IPS-11a (cell line): ENCODE measurements around the gene IFI44L.

ENCODE experiments used
- H3K4me3 ChIP-seq: one replicate; pipeline ENCODE4 v1.5.1; 2013; ENCODE audit warnings: low read depth, low read length, control low read depth

Gene IFI44L

DNA sequence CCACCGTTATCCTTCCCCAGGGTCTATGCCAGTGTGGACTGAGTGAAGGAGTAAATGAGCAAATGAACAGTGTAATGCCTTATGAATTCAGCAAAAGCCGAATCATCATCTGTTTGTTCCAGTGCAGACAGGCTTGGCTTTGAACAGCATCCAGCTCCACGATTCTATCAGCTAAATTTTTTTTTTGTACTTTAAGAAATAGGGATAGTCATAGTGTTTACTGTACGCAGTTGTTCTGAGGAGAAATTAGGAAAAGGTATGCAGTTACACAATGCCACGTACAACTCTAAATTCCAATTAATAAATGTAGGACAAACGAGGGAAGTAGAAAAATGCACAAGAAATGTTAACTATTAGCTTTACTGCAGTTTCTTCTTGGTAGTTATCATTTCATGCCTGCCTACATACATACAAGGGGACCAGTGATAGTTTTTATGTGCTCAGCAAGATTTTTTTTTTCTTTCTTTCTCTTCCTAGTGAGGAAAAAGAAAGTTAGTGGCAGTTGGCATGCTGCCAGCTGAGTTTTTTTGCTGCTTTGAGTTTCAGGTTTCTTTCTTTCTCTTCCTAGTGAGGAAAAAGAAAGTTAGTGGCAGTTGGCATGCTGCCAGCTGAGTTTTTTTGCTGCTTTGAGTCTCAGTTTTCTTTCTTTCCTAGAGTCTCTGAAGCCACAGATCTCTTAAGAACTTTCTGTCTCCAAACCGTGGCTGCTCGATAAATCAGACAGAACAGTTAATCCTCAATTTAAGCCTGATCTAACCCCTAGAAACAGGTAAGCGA lies at the start of gene IFI44L:
Gene IFI44L, plus strand, starts transcription at position 646 of the 777 bp plus-strand sequence. CDS start 7,468 bp downstream, outside the sequence.
- no peak within 1 kb of the TSS for H3K4me3 ChIP-seq

DNA sequence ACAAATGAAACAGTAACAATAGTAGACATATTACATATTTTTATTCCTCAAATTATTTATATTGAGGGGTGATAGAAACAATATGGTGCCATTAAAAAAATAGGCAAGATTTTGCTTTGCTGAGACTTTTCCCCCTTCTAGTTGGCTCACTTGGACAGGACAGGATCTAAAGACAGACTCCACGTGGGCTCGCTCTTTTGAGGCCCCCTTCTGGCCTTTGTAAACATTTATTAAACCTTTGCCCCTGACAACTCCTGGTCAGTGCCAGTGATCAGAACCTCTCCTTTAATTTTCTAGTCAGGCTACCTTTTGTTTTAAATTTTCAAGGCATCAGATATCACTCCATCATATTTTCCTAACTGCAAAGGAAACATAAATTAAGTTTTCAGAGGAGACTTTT lies 49.7 kb upstream of the IFI44L start:
- no peak overlapping the region for H3K4me3 ChIP-seq

DNA sequence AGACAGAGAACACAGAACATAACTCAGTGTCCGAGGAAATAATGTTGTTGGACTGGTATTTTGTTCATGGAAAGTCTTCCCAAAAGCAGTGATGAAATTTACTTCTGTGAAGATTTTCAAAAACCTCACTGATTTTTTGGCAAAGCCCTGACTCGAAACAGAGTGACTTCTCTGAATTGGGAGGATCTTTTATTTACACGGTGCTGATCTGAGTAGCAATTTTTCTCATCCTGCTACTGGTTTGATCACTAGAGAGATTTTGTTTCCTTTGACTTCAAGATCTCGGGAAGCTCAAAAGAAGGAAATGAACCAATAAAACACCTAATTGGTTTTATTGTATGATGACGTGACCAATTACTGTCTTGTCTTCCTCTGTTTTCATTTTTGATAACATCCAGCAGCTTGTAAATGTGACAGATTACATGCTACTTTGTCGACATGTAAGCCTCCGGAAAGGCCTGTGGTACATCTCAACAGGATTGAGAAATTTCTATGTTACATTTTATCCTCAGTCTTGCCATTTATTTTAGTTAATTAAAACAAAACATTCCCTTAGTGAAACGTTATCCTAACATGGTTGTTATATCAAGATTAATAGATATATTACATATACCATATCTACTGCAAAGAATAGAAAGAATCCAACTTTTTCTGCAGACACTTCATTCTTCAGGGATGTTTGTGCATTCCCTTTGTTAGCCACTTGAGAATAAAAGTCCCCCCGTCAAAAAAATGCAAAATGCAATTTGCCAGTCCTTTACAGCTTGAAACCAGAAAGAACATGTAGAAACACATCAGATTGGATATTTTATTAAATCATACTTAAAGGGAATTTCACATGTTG lies 42.8 kb upstream of the IFI44L start:
- H3K4me3 ChIP-seq = no peak overlapping the region

DNA sequence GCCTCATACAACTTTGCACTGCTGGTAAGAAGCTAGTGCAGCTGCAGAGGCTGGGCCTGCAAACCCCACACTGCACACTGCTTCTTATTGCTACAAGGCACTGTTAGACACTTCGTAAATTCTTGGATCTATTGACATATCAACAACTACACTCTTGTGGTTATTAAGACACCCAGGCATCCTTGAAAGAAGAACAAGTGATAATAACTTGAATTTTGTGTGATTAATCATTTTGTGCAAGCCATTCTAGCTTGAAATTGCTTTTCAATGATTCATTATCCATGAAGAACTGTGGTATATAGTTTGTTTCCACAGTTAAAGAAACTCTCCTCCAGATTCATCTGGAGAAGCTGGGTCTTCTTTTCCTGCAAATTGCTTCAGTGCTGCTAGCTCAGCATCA lies 33.7 kb upstream of the IFI44L start:
- H3K4me3 ChIP-seq = no peak overlapping the region

DNA sequence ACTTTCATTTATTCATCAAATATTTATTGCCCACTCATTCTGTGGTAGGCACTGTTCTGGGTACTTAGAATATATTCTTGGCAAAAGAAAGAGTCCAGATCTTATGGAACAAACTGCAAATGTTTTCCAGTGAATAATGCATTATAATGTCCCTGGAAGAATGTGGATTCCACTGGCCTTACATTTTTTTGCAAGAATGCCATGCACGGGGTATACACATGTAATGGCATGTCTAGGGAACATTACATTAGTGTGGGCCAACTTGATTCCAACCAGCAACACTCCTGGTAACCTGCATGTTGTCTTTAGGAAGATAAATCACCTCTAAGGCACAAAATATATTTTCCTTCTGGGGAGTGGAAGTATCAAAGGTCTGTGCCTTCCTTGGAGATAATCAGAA lies 33.0 kb upstream of the IFI44L start:
- no peak overlapping the region for H3K4me3 ChIP-seq

DNA sequence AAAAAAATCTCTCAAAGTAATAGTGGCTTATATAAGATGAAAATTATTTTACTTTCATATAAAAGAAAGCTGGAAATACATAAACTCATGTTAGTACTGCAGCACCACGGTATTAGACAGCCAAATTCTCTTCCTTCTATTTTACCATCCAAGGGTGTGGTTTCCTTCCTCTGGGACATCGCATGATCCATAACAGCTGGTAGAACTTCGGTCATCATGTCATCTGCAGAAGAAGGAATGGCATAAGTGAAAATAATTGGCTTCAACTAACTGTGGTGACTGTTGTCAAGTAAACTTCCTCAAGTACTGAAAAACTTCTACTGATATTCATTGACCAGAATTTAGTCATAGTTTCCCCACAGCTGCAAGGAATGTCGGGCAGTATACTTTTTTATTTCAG lies 28.3 kb upstream of the IFI44L start:
- no peak overlapping the region for H3K4me3 ChIP-seq

DNA sequence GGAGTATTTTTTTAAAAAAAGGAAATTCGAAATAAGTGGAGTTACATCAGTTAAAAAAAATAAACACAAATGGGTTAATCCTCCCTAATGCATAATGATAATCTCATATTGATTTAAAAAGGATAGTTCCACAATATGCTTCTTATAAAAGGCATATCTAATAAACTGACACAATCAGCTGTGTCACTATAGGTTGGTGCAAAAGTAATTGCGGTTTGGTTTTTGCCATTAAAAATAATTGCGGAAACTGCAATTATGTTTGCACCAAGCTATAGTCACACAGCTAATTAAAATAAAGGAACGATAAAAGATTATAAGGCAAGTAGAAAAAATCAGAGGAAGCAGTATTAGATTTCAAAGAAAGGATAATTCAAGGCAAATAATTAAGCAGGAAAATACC lies 21.0 kb upstream of the IFI44L start:
- no peak overlapping the region for H3K4me3 ChIP-seq

DNA sequence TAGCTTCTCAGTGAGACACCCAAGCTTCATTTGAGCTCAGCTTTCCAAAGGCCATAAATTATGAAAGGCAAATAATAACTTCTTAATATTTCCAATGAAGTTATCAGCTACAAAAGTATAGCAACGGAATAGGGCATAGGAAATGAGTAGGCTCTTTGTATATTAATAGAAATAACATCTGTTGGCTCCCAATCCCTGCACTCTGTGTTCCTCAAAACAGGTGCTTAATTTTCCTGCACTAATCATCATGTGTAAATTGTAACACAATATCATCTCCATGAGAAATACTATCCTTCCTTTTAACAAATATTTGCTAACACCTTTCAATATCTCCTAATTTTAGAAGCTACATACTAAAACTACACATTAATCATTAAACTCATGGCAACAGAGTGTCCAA lies 19.2 kb upstream of the IFI44L start:
- no peak overlapping the region for H3K4me3 ChIP-seq

DNA sequence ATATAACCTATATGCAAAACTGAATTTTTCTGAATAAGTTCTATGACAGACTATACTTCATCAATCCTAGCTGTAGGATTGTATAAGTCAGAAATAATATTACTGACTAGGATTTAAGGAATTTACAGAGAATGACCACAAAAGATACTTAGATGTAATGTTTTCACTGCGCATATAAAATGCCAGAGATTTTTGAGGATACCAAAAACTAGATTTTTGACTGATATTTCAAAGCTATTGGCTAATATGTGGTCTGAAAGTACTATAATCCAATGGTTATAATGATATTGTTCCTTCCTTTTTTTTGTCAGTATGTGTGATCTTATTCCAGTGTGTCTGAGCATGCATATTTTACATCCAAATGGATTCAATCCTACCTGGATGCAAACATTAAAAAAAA lies 17.0 kb upstream of the IFI44L start:
- H3K4me3 ChIP-seq = no peak overlapping the region

DNA sequence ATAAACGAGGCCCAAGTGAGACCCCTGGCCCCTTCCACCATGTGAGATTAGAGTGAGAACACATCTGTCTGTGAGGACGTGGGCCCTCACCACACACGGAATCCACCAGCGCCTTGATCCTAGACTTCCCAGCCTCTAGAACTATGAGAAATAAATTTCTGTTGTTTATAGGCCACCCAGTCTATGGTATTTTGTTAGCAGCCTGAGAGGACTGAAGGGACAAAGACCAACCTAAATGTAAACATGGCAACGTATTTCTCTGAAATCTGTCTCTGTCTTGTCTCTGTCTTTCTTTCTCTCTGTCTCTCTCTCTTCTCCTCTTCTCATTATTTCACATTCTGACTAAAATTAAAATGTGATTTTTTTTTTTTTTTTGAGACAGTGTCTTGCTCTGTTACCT lies 15.6 kb upstream of the IFI44L start:
- no peak overlapping the region for H3K4me3 ChIP-seq

DNA sequence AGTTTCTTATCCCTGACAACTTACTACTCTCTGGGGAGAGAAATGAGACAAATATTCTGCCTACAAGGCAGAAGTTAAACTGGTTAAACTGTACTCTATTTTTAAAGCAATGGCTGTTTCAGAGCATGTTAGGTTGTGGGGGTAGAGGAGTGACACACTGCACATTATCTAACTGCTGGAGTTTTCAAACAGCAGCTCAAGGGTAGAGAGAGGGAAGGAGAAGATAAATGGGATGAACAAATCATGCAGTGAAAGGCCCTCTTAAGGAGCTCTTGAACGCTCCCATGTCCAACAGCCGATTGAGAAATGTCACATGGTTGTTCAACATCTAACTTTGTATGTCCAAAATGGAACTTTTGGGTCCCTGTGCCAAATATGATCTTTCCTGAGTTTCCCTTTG lies 14.0 kb upstream of the IFI44L start:
- H3K4me3 ChIP-seq = no peak overlapping the region

DNA sequence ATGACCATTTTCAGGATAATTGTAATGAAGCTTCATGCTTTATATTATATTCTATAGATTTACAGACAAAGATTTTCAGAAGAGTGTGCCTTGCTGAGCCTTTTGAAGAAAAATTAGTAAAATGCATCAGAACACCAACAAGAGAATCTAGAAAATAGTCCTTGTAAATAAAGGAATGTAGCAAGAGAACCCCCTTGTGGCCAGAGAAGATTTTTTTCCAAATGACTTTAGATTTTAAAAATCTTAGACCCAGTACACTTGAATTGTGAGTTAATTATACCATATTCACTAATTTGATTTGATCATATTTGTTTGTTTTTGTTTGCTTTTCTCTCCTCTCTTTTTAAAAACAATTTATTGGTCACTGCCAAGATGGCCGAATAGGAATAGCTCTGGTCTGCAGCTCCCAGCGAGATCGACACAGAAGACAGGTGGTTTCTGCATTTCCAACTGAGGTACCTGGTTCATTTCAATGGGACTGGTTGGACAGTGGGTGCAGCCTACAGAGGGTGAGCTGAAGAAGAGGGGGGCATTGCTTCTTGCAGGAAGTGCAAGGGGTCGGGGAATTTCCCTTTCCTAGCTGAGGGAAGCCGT lies 12.8 kb upstream of the IFI44L start:
- no peak overlapping the region for H3K4me3 ChIP-seq

DNA sequence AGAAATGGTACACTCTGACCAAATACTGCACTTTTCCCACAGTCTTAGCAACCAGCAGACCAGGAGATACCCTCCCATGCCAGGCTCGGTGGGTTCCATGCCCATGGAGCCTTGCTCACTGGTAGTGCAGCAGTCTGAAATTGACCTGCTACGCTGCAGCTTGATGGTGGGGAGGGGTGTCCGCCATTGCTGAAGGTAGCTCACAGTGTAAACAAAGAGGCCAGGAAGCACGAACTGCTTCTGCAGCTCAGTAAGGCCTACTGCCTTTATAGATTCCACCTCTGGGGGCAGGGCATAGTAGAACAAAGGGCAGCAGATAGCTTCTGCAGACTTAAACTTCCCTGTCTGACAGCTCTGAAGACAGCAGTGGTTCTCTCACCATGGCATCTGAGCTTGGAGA lies 12.3 kb upstream of the IFI44L start:
- no peak overlapping the region for H3K4me3 ChIP-seq

DNA sequence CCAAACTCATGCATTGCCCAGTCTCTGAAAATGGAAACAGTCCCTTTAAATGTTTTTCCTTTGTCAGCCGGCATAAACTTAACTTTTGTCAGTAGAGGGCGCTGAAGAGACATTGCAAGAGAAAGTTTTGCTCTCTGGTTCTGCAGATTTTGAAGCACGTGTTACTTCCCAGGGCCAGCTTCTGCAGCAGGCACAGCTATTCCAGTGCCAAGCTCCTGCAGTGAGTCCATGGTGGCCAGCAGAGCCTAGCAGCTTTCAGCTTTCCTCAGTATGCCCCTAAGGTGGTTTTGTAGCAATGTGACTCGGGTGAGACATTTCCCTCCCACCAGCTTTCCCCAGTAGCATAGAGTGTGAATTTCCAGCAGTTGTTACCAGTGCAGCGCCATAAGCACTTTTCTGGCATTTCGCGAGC lies 2.6 kb upstream of the IFI44L start:
- H3K4me3 ChIP-seq = no peak overlapping the region

DNA sequence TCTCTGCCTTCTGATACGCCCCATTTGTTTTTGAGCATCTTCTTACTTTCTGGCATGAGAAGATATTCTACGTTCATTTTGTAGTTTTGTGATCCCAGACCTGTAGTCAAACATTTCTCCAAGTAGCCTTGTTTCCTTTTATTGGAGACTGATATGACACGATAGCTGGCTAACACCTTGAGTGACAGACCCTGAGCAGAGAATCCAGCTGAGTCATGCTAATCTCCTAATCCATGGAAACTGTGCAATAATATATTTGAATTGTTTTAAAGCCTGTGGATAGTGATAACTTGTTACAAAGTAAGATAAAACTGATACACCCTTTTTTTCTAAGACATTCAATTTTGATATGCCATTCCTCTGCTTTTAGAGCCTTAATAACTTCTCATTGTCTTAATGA lies 1.2 kb upstream of the IFI44L start:
- no peak overlapping the region for H3K4me3 ChIP-seq

DNA sequence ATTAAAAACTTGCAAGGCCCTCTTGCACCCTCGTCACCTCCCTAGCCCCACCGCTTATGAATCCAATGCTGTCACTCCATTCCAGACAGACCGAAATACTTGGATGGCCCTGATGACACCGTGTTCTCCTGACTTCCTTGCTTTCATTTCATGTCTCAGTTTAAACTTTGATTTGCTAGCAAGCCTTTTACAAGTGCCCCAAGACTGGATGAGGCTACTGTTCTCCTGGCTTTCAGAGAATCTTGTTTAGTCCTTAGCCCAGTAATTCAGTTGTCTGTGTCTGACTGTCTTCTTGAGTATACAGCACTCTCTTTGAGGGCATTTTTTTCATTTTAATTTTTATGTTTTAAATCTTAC lies 824 bp upstream of the IFI44L start:
- no peak overlapping the region for H3K4me3 ChIP-seq

DNA sequence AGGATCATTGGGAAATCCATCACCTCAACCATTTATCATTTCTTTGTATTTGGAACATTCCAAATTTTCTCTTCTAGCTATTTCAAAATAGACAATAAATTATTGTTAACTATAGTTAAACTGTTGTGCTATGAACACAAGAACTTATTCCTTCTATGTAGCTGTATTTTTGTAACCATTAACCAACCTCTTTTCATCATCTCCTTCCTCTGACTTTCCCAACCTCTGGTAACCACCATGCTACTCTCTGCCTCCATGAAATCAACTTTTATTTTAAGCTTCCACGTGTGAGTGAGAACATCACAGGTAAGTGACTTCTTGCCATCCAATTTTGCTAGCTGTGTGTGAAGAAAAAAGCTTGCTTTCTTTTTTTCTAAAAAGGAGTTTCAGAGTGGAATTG lies 418 bp downstream of the IFI44L start:
- no peak overlapping the region for H3K4me3 ChIP-seq

DNA sequence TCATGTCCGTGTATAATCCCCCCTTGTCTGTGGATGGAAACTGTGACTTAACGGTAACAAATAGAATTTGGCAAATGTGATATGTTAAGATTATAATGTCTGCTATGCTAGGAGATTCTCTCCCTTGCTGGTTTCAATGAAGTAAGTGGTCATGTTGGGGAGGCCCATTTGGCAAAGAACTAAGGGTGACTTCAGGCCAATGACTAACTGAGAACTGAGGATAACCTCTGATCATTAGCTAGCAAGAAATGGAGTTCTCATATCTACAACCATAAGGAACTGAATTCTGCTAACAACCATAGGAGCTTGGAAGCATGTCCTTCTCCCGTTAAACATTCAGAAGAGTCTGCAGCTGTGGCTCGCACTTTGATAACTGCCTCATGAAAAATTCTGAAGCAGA lies 2.3 kb downstream of the IFI44L start:
- H3K4me3 ChIP-seq = no peak overlapping the region

DNA sequence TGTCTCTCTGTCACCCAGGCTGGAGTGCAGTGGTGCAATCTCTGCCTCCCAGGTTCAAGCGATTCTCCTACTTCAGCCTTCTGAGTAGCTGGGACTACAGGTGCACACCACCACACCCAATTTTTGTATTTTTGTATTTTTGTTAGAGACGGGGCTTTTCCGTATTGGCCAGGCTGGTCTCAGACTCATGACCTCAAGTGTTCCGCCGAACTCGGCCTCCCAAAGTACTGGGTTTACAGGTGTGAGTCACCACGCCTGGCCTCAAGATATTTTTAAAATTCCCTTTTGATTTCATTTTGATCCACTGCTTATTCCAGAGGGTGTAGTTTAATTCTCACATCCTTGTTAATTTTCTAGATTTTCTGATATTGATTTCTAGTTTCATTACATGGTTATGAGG lies 3.8 kb downstream of the IFI44L start:
- H3K4me3 ChIP-seq = no peak overlapping the region

DNA sequence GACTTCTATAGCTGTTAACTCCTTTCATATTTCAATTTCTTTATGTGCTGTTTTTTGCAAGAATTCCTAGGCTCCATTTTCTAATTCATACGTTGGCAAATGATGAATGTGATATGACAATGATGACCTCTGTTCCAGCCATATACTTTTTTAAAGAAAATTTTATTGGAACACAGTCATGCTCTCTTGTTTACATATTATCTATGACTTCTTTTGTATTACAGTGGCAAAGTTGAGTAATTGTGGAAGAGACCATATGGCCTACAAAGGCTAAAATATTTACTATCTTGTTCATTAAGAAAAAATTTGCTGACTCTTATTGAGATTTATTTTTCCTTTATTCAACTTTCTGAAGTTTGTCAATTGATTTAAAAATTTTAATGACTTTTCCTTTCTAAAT lies 7.1 kb downstream of the IFI44L start:
- H3K4me3 ChIP-seq = no peak overlapping the region

DNA sequence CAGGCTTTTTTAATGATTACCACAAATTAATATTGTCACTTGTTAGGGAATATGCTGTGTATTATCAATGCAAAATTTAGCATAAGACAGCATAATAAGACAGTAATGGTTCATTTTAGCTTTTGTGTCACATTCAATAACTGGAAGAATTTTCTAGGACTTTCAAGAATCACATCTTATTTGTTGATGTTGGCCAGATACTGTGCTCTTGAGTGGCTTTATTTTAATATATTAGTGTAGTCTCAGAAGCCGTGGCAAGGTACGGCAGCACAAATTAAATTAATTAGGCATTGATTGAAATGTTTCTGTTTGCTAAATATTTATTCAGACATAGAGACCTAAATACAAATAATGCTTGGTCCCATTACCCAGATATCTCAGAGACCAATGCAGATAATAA lies 10.4 kb downstream of the IFI44L start:
- H3K4me3 ChIP-seq = no peak overlapping the region

DNA sequence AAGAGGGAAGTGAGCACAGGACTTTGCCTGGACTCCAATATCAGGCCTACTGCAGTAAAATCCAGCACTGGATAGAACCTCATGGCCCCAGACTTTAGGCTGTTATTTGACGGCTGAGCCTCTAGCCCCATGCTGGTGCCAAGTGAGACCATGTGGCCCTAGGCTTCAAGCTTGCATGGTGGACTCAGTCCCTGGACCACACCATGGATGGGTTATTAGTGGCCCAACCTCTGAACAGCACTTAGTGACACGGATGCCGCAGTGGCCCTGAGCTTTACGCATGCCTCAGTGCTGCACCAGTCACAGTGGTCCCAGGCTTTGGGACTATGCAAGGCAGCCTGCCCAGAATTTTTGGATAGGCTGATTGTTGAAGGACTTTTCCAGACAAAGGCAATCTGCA lies 13.0 kb downstream of the IFI44L start:
- no peak overlapping the region for H3K4me3 ChIP-seq
